Measurements from ENCODE around the gene LIMS1.

DNA sequence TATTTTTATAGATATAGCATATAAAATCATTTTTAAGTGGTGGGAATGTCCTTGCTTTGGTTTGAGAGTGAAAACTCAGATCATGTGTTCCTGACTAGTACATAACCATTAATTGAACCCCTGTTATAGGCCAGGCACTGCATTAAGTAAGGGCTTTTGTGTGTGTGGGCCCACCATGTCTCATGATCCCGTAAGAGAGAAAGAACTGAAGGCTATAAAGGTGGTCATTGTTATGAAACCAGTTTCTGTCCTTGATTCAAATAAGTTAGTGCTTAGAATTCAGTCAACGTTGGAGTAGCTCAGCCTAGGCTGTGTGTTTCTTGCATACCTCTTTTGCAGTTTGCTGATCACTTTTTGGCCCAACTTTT lies 91.5 kb downstream of the LIMS1 start:
- TF ChIP-seq, protein P1, sequence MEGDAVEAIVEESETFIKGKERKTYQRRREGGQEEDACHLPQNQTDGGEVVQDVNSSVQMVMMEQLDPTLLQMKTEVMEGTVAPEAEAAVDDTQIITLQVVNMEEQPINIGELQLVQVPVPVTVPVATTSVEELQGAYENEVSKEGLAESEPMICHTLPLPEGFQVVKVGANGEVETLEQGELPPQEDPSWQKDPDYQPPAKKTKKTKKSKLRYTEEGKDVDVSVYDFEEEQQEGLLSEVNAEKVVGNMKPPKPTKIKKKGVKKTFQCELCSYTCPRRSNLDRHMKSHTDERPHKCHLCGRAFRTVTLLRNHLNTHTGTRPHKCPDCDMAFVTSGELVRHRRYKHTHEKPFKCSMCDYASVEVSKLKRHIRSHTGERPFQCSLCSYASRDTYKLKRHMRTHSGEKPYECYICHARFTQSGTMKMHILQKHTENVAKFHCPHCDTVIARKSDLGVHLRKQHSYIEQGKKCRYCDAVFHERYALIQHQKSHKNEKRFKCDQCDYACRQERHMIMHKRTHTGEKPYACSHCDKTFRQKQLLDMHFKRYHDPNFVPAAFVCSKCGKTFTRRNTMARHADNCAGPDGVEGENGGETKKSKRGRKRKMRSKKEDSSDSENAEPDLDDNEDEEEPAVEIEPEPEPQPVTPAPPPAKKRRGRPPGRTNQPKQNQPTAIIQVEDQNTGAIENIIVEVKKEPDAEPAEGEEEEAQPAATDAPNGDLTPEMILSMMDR (IDR thresholded peaks at IDR 0.05): no peak
- TF ChIP-seq EZH2 (IDR thresholded peaks at IDR 0.05; ENCODE audit: borderline replicate concordance, insufficient read depth, low read depth, low read length, poor library complexity, severe bottlenecking): no peak

Measured in B cell (primary cell).